Prostate gland (tissue), 2 donors: ENCODE data around the gene RBM14.

Experiments used
- CTCF ChIP-seq, 4 experiments: fragments of 200-600 bp in 2 of 4; fragments of 450-650 bp in 2 of 4; sonication (generic) in 2 of 4; IDR thresholded peaks; 1 replicate in 3 of 4; 2 replicates in 1 of 4; pipeline ENCODE4 v1.5.1; 2016 to 2019; ENCODE audit warnings: antibody characterized with exemption in 4 of 4, mild to moderate bottlenecking in 2 of 4, moderate library complexity in 2 of 4
- POLR2A ChIP-seq: fragments of 450-650 bp; IDR thresholded peaks from one replicate; pipeline ENCODE4 v1.6.1; 2016; ENCODE audit warnings: antibody characterized with exemption, mild to moderate bottlenecking
- POLR2AphosphoS5 ChIP-seq: sonication (generic); formaldehyde crosslinking; IDR thresholded peaks from one replicate; pipeline ENCODE4 v1.6.1; 2017; ENCODE audit warnings: antibody characterized with exemption

DNA sequence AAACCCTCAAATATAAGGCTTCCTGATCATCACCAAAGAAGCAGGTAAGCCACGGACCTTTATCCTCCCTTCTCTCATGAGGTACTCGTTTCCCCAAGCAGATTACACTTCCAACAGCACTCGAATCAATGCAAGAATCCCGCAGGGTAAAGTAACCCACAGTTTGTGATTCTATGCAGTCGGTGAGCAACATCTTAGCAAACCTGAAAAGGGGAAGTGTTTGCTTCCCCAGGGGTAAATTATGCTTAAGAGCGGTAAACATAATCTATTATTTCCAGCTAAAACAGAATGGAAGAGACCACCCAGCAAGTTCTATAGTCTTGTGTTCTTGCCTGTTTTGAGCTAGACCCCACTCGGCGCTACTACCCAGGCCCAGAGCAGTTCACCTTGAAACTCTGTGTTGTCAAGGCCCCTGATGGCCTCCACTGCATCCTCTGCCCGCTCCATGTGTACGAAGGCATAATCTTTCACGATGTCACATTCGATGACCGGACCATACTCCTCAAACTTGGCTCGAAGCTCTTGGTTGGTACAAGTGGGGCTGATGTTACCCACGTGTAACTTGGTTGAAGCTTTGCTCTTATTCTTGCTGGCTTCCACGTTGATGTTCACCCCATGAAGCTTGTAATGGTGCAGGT lies 60.0 kb downstream of the RBM14 start:
- TF ChIP-seq CTCF (IDR thresholded peaks at IDR 0.05), result no peak
- TF ChIP-seq POLR2AphosphoS5, result no peak
- TF ChIP-seq POLR2A, result no peak
